ENCODE results near the gene GABBR2.

DNA sequence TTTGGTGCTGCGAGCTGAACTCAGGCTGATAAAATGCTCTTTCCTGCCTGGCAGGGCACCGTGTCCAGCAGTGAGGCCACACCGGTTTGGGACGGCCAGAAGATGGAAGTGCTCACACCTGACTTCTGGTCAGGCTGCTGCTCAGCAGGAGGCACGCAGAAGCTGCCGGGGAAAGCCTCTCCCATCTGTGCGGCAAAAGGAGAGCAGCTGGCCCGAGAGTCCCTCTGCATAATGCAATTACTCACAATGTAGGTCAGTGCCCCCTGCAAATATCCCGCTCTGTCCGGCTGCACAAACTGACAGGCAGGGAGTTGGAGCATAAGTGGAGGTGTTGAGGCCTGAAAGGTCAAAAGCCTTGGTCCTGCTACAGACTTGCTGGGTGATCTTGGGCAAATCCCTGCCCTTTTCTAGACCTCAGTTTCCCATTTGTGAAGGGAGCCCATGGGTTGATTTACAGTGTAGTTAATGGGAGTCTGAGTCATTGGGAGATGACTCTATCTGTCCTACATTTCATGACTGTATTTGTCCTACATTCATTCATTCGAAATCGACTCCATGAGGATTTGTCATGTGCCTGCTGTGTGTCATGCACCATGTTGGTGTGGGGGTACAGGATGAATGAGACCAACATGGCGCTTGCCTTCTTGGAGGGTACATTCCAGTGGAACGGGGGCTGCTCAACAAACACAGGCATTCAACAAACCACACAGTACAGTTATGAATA lies 391.4 kb downstream of the GABBR2 start:
- no peak for TF ChIP-seq POLR2A (IDR thresholded peaks at IDR 0.05; ENCODE audit: low read depth)
- no peak for TF ChIP-seq POLR2AphosphoS5 (IDR thresholded peaks at IDR 0.05)
- TF ChIP-seq, protein P1, sequence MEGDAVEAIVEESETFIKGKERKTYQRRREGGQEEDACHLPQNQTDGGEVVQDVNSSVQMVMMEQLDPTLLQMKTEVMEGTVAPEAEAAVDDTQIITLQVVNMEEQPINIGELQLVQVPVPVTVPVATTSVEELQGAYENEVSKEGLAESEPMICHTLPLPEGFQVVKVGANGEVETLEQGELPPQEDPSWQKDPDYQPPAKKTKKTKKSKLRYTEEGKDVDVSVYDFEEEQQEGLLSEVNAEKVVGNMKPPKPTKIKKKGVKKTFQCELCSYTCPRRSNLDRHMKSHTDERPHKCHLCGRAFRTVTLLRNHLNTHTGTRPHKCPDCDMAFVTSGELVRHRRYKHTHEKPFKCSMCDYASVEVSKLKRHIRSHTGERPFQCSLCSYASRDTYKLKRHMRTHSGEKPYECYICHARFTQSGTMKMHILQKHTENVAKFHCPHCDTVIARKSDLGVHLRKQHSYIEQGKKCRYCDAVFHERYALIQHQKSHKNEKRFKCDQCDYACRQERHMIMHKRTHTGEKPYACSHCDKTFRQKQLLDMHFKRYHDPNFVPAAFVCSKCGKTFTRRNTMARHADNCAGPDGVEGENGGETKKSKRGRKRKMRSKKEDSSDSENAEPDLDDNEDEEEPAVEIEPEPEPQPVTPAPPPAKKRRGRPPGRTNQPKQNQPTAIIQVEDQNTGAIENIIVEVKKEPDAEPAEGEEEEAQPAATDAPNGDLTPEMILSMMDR (IDR thresholded peaks at IDR 0.05), result no peak
